Measurements from ENCODE around the gene EHD2. TPM values are rescaled to one million over a fixed set of nuclear protein-coding genes. Genes with fewer than 3 reads are reported as not detected.
A peak's percentile ranks its signal among the peaks of the same experiment; 100 is the strongest.
"Not testable (repeated sequence)": the region's sequence is repeated elsewhere in the genome, so short reads cannot be mapped to it uniquely, and the experiment has no call there.

EHD2 gene
- polyA plus RNA-seq, 4 donors = 28.4 to 44.3 (median 35.6) TPM

- DNase-seq (ENCODE audit: low read depth in 4 of 4, low spot score in 2 of 4) = no peak
Observed at GRCh38 chr19:47765523-47766358, 52.5 kb downstream of the EHD2 start.

- no peak for DNase-seq (ENCODE audit: low read depth in 4 of 4, low spot score in 2 of 4)
Observed at GRCh38 chr19:47766359-47766620, 53.1 kb downstream of the EHD2 start.

- no peak for DNase-seq (ENCODE audit: low read depth in 4 of 4, low spot score in 2 of 4)
Observed at GRCh38 chr19:47766670-47767069, 53.4 kb downstream of the EHD2 start.

- DNase-seq (ENCODE audit: low read depth in 4 of 4, low spot score in 2 of 4) = no peak
Observed at GRCh38 chr19:47767349-47767748, 54.1 kb downstream of the EHD2 start.

- no peak for DNase-seq (ENCODE audit: low read depth in 4 of 4, low spot score in 2 of 4)
Observed at GRCh38 chr19:47768604-47769003, 55.4 kb downstream of the EHD2 start.

- no peak for DNase-seq (ENCODE audit: low read depth in 4 of 4, low spot score in 2 of 4)
Observed at GRCh38 chr19:47769534-47769933, 56.3 kb downstream of the EHD2 start.

- not testable (repeated sequence) for DNase-seq (ENCODE audit: low read depth in 4 of 4, low spot score in 2 of 4)
Observed at GRCh38 chr19:47771291-47771690, 58.1 kb downstream of the EHD2 start.

- DNase-seq (ENCODE audit: low read depth in 4 of 4, low spot score in 2 of 4) = no peak
Observed at GRCh38 chr19:47776568-47776967, 63.3 kb downstream of the EHD2 start.

- not testable (repeated sequence) for DNase-seq (ENCODE audit: low read depth in 4 of 4, low spot score in 2 of 4)
Observed at GRCh38 chr19:47777245-47778048, 64.2 kb downstream of the EHD2 start.

GRCh38 chr19:47778049-47778953, 65.1 kb downstream of the EHD2 start, which contains the start of gene SELENOW:
Gene SELENOW, plus strand, starts transcription at chr19:47778703. Its CDS starts 83 bp downstream, at chr19:47778786.
- peak; percentile 65 to 77 (median 76) for DNase-seq (ENCODE audit: low read depth in 4 of 4, low spot score in 2 of 4)

- no peak for DNase-seq (ENCODE audit: low read depth in 4 of 4, low spot score in 2 of 4)
Observed at GRCh38 chr19:47778954-47779351, 65.7 kb downstream of the EHD2 start.

- no peak for DNase-seq (ENCODE audit: low read depth in 4 of 4, low spot score in 2 of 4)
Observed at GRCh38 chr19:47779524-47780214, 66.4 kb downstream of the EHD2 start.

- DNase-seq (ENCODE audit: low read depth in 4 of 4, low spot score in 2 of 4) = no peak
Observed at GRCh38 chr19:47780215-47780551, 67.0 kb downstream of the EHD2 start.

- DNase-seq (ENCODE audit: low read depth in 4 of 4, low spot score in 2 of 4) = no peak
Observed at GRCh38 chr19:47781590-47782262, 68.5 kb downstream of the EHD2 start.

GRCh38 chr19:47786566-47786965, 73.3 kb downstream of the EHD2 start:
- no peak for DNase-seq (ENCODE audit: low read depth in 4 of 4, low spot score in 2 of 4)

GRCh38 chr19:47787307-47787706, 74.1 kb downstream of the EHD2 start:
- DNase-seq (ENCODE audit: low read depth in 4 of 4, low spot score in 2 of 4) = not testable (repeated sequence)

- DNase-seq (ENCODE audit: low read depth in 4 of 4, low spot score in 2 of 4) = not testable (repeated sequence)
Observed at GRCh38 chr19:47789811-47790210, 76.6 kb downstream of the EHD2 start.

- DNase-seq (ENCODE audit: low read depth in 4 of 4, low spot score in 2 of 4) = no peak
Observed at GRCh38 chr19:47790398-47790814, 77.2 kb downstream of the EHD2 start.

- DNase-seq (ENCODE audit: low read depth in 4 of 4, low spot score in 2 of 4) = no peak
Observed at GRCh38 chr19:47792616-47793015, 79.4 kb downstream of the EHD2 start.
